HG02759 (cell line): Measurements from ENCODE around the gene CDCA7.
"Not testable (repeated sequence)": the region's sequence is repeated elsewhere in the genome, so short reads cannot be mapped to it uniquely, and the experiment has no call there.

Experiments used
- ATAC-seq: cut with Tn5 transposase; IDR thresholded peaks from one replicate; pipeline ENCODE4 v1.9.1; 2021; ENCODE audit warnings: mild to moderate bottlenecking, moderate library complexity; ENCODE audit not compliant: unreplicated experiment

Gene CDCA7

GRCh38 chr2:173401716-173402326, 47.1 kb downstream of the CDCA7 start:
- ATAC-seq = no peak

GRCh38 chr2:173402405-173402974, 47.8 kb downstream of the CDCA7 start:
- peak; percentile 67 for ATAC-seq

- ATAC-seq = no peak
Observed at GRCh38 chr2:173404841-173405750, 50.4 kb downstream of the CDCA7 start.

- ATAC-seq = no peak
Observed at GRCh38 chr2:173407176-173407575, 52.5 kb downstream of the CDCA7 start.

- no peak for ATAC-seq
Observed at GRCh38 chr2:173407646-173408045, 53.0 kb downstream of the CDCA7 start.

- ATAC-seq = no peak
Observed at GRCh38 chr2:173410579-173410978, 55.9 kb downstream of the CDCA7 start.

- no peak for ATAC-seq
Observed at GRCh38 chr2:173412628-173413027, 58.0 kb downstream of the CDCA7 start.

- ATAC-seq = no peak
Observed at GRCh38 chr2:173414823-173415322, 60.2 kb downstream of the CDCA7 start.

GRCh38 chr2:173415431-173416381, 61.0 kb downstream of the CDCA7 start:
- no peak for ATAC-seq

- ATAC-seq = not testable (repeated sequence)
Observed at GRCh38 chr2:173416415-173417152, 61.9 kb downstream of the CDCA7 start.

- ATAC-seq = no peak
Observed at GRCh38 chr2:173417341-173417740, 62.7 kb downstream of the CDCA7 start.

- ATAC-seq = no peak
Observed at GRCh38 chr2:173417802-173418201, 63.1 kb downstream of the CDCA7 start.
